GM03348 (cell line): Measurements from ENCODE around the gene COL4A2.
"Not testable (repeated sequence)": the region's sequence is repeated elsewhere in the genome, so short reads cannot be mapped to it uniquely, and the experiment has no call there.

ENCODE experiments used
- DNase-seq: peaks from one replicate; pipeline ENCODE4 v3.0.0; 2012; ENCODE audit warnings: low spot score

The COL4A2 gene

DNA sequence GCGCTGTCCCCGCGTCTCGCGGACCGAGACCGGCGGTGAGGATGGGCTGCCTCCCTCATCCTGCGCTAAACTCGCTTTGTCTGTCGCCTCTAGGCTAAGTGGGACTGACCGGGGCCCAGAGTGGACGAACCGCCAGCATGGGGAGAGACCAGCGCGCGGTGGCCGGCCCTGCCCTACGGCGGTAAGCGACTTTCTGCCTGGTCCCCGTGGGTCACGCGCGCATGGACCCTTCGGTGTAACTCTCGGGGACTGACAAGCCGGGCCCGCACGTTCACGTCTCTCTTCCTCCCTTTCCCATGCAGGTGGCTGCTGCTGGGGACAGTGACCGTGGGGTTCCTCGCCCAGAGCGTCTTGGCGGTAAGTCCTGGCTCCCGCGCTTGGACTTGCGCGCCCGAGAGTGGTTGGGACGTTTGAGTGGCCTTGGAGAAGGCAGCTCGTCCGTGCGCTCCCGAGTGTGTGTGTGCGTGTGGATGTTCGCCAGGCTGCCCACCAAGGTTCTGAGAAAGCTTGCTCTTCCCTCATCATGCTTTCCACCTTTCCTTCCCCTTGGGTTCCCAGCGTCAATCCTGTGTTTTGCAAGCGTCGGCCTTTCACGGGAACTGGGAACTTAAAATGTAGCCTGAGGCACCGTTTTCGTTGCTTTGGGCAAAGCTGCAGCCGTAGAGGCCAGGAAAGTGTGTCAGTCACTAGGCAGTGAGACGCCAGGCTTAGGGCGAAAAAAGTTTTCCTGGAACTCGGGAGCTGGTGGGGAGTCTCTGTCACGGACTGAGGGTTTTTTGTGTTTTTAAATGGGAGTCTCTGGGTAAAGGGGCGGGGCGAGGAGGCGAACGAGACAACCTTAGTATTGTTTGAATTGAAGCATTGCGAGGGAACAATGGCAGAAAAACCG, 927 bp downstream of the COL4A2 start:
- no peak for DNase-seq

DNA sequence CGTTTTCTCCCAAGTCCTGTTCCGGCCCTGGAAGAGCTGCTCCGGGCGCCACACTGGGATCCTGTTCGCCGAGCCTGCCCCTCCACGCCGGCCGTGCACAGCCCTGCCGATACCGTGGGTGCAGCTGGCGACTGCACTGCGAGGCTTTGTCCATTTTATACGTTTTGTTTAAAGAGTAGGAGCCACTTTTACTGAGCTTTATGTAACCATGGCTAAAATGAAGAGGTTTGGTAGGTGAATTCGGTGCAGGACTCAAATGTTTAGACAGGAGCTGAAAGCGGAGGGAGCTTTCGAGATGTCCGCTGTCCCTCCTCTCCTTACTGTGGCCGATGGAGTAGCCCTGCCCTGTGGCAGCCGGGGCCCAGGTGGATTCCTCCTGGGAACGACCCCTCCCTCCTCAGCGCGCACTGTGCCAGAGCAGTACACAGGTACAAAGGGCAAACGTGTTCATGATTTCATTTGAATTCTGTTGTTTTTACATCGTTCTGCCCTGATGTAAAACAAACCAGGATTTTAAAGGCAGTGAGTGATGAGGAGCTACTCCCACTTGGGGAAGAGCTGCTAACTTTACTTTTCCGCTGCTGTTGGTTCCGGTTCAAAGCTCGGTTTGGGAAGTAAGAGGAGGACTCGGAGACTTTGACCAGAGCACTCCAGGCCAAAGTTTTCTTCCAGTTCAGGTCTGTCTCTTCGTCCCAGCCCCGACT, 1.7 kb downstream of the COL4A2 start:
- DNase-seq: peak; percentile 67

DNA sequence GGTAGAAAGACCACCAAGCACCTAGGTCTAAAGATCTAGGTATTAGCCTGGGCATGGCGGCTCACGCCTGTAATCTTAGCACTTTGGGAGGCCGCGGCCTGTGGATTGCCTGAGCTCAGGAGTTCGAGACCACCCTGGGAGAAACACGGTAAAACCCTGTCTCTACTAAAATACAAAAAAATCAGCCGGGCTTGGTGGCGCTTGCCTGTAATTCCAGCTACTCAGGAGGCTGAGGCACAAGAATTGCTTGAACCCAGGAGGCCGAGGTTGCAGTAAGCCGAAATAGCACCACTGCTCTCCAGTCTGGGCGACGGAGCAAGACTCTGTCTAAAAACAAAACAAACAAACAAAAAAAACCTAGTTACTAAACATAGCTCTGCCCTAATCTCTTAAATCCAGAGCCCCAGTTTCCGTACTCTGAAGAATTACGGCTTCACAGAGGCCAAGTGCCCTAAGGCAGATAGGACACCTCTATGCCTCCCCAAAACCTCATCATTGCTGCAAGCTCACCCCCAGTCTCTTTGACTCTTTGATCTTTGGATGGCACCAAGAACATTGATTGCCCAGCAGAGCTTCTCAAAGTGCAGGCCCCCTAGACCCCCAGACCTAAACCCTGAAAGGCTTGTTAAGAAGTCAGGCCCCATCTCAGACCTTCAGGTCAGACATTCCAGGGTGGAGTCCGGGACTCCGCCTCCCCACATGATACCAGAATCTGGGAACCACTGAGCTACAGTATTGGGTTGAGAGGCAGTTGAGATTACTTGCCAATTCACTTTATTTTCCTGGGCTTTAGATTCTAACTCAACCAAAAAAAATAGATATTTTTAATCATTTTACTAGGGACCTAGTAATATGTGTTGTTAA, 2.8 kb downstream of the COL4A2 start:
- DNase-seq: no peak

DNA sequence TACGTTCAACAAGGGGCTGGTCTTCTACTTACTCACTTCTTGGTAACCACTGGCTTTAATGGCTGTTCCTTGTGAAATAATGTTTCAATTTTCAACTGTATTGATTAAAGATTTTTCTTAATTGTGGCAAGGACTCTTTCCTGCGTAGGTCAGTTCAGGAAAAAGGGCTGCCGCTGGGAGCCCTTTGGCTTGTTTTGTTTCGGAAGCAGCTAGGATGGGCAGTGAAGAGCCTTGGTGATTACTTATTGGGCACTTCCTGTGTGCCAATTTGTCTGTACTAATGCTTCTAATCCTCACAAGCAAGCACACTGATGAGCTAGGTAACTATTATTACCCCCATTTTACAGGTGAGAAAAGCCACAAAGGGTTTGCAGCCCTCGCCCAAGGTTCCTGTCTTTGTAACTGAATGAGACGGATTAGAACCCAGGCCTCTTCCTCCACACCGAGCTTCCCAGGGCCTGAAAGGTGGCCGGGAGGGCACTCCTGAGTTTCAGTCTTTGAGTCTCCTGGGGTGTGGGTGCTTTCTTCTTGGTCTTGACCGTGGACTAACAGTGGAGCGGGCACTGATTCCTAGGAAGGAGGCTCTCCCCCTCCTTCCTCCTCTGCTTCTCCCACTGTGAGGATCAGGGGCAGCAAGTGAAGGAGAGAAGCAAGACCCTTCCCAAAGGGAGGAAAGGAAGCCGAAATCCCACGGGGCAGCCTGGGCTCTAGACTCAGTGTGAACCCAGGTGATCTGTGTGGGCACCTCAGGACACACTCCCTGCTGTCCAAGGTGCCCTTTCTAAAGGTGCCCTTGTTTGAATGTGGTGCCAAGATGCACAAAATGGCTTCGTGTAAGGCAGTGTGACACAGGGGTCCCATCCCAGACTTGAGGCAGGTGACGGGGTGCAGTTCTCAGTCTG, 3.7 kb downstream of the COL4A2 start:
- DNase-seq: no peak

DNA sequence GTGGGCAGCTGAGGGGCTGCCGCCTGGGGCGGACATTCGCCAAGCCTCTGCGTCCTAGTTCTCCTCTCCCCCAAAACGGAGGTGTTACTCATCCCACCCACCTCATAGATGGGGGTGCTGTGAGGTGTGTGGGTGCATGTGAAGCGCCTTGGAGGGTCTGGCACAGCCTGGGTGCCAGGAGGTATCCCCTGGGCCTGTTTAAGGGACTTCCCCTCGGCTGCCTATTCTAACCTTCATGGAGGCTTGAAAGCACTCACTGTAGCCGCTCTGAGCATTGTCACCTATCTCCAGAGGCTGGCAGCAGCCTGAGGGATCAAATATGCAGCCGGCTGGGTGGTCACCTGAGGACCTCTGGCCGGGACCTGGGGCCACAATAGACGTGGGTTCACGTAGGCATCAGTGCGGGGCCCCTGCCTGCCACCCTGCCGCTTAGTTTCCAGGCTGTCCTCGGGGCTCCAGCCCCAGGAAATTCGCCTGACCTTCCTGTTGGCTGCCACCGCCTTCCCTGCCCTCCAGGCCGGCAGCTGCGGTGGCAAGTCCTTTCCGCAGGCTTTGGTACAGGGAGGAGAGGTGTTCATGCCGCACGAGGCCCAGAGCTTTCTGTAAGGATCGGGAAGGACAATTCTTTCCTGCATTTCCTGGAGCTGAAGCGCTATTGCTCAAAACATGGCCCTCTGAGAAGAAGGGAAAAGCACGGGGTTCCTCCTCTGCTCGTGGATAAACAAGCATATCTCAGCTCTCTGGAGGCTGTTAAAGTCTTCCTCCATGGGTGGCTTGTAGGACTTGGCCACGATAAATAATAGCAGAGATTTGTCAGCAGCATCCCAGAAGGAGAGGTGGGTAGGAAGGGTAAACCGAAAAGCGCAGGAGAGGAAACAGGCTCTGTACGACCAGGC, 4.6 kb downstream of the COL4A2 start:
- no peak for DNase-seq

DNA sequence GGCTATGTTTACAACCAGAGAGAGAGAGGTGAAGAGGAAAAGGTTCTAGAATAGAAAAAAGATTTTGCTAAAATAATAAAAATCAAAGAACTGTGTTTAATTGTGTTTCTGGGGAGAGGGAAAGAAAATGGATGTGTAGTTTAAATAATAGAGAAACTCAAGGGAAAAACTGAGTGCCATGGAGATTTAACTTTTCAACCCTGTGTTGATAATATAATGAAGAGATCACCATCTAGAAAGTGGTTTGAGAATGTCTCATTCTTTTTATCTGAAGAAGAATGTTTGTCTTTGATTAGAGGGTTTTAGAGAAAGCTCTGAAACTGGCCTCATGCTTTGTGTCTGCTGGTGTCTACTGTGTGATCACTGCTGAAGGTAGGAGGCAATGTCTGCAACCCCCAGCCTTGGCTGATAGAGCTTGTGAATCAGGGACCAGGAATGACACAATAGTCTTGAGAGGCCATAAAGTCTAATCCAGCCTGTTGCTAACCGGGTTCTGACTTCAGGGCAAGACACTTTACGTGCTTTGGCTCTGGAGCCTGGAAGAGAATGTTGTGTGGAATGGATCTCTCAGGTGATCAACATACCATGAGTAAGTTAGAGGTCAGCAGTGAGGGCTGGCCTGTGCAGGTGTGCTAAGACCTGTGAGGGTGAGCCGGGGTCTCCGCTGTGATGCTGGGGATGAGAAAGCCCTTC, 5.4 kb downstream of the COL4A2 start:
- peak; percentile 84 for DNase-seq

DNA sequence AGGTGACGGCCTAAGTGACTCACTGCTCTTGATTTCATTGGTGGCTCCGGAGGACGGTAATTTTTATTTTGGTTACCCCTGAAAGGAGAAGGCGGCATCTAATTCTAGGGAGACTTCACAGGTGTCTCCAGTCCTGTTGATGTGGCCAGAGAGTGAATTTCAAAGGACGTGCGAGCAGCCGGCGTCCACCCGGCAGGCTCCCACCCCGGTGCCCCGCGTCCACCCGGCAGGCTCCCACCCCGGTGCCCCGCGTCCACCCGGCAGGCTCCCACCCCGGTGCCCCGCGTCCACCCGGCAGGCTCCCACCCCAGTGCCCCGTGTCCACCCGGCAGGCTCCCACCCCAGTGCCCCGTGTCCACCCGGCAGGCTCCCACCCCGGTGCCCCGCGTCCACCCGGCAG, 6.2 kb downstream of the COL4A2 start:
- not testable (repeated sequence) for DNase-seq

DNA sequence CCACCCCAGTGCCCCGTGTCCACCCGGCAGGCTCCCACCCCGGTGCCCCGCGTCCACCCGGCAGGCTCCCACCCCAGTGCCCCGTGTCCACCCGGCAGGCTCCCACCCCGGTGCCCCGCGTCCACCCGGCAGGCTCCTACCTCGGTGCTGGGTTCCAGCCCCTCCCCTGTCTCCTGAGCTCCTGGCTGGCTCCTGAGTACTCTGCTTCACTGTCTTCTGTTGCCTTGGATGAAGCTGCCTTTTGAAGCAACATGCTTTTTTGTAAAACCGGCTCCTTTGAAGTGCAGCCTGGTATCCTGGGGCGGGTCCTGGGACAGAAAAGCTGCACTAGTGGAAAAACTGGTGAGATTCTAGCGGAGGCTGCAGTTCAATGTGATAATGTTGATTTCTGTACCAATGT, 6.6 kb downstream of the COL4A2 start:
- not testable (repeated sequence) for DNase-seq

DNA sequence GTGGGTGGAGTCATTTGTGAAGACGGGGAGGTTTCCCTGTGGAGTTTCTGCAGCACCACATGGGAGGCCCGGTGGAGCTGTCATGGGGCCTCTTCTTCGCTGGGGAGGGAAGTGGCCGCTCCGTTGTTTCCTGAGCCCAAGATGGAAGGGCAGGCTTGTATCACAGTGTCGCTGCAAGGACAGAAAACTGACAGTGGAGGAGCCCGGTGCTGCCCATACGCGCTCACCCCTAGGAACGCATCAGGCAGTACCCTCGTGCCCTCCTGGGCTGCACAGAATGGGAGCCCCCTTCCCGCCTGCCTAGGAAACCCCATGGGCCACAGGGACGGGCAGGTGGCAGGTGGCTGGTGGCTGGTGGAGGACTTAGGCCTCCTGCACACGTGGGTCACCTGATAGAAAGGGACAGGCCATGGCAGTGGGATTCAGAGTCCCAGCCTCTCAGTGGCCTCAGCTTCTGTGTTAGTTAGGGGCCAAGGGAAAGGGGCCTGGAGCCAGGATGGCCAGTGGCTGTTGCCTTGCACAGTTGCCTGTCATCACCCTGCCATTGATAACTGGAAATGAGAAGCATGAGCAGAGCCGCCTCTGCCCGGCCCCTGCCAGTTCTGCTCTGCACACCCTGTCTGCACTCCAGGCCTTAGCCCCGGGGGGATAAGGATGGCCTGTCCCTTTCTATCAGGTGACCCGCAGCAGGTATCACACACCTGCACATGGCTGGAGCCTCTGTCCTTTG, 7.6 kb downstream of the COL4A2 start:
- no peak for DNase-seq

DNA sequence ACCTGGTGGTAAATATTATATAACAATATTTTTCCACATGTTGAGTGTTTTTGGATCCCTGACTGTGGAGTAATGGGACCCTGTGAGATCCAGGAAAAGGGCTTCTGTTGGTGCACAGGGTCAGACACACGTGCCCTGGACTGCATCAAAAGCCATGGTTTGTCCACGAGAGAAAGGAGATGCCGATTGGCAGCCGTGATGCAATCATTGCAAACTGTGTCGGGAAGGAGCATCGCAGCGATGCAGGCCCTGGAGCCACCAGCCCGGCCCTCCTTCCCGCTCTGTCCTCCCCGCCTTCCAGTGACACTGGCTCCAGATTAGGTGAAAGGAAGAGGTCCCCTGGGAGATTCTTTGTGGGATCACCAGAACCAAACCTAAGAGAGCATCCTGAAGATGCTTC, 9.1 kb downstream of the COL4A2 start:
- DNase-seq: no peak

DNA sequence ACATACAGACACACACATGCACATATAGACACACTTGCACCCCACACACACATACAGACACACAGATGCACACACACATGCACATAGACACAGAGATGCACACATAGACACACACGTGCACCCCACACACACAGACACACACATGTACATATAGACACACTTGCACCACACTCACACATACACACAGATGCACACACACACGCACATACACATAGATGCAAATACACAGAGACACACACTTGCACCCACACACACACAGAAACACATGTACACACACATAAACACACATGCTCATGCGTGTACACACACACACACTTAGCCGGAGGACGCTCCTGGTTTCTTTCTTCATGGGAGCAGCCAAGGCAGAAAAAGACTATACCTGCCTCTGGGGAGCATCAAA, 10.0 kb downstream of the COL4A2 start:
- DNase-seq: no peak

DNA sequence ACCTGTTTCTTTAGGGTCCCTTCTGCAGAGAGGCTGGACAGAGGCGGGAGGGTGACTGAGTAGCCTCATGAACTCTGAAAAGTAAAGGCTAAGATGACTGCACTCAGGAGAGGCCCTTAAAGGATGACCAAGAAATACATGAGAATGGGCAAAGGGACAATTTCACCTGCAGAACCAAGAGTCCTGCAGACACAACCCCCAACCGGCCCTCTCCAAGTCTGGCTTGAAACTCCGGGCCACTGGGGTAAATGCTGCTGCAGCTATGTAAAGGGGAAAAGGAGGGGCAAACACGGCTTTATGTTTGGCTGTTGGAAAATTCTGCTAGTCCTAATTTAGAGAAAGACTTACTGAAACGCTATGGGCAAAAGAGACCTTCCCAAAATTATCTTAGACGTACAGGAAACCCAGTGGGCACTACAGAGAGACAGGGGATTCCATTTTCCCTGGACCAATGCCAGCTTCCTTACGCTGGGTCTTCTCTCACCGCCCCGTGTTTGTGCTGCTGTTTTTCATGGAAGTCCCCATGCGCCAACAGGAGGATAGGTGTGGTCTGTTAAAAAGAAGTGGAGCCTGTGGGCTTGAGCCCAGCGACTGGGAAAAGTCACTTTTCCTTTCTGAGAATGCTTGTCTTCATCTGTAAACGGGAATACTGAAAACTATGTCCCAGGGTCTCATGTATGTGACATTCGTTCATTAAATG, 10.6 kb downstream of the COL4A2 start:
- DNase-seq: no peak

DNA sequence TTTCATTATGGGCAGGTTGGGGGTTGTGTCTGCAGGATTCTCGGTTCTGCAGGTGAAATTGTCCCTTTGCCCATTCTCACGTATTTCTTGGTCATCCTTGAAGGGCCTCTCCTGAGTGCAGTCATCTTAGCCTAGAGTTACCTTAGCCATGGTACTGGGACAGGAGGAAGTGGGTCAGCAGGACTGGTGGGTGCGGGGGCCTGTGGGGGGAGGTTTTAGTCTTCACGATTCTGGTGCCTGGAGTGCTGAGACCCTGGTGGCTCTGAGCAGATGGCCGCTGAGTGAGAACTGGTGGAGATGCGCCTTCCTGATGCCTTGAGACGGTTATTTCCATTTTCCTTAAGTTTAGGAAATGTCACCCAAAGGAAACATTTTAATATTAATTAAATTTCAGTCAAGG, 11.8 kb downstream of the COL4A2 start:
- no peak for DNase-seq

DNA sequence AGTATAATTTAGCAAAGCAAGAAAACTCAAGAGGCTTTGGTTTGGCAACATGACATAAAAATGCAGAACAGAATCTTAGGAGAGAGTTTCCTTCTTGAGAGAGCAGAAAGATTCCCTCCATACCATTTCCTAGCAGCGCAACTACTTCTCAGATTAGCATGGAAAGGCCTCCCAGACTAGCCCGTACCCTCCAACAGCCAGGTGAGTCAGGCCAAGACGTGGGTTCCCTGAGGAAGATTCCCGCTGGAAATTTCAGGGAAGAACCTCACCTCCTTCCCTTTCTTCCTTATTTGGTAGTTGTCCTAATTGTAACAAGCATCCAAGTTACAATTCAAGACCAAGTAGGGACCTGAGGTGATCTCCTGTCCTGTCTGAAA, 12.3 kb downstream of the COL4A2 start:
- DNase-seq: no peak

DNA sequence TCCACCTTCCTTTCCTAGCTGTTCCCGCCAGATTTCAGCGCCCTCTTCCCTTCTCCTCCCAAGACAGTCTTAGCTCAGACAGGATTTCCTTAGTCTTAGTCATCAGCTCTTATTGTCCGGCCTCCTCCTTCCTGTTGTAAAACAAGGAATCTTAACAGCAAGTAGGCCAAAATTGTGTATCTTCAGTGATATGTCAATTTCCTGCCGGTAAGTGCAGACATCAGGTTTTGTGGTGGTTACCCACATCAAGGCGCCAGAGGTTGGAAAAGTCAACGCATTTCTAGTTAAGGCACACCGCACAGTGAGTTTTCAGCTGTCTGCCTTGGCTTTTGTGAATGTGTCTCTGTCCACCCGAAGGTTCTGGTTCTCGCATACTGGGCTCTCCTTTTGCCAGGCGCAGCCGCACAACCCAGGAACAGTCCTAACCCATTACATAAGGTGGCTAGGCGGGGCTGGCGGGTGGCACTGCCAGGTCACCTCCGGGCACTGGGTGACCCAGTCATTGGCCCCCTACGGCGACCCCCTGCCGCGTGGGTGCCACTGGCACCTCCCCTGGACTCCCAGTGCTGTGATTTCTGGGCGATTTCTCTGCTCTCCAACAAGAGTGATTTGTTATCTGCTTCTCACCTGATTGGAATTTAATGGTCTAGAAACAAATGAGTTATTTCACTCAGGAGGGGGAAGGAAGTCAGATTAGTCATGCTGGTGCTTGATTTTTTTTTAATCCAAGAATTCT, 12.9 kb downstream of the COL4A2 start:
- peak; percentile 72 for DNase-seq

DNA sequence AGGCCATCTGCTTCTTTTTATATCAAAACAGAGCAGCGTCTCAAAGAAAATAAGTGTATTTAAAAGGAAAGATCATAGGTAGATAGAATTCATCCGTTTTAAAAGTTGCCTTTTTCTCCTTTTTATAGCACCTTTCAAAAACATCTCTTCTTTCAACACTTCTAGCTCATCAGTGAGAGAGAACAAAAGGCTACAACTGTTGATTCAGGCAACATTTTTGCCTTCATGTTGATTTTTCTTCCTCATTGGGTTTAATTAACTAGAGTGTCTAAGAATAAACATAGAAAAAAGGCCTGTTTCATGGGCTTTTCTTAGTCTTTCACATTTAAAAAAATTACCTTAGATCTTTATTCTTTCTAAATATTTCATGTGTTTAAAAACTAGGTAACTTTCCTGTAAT, 13.6 kb downstream of the COL4A2 start:
- DNase-seq: no peak

DNA sequence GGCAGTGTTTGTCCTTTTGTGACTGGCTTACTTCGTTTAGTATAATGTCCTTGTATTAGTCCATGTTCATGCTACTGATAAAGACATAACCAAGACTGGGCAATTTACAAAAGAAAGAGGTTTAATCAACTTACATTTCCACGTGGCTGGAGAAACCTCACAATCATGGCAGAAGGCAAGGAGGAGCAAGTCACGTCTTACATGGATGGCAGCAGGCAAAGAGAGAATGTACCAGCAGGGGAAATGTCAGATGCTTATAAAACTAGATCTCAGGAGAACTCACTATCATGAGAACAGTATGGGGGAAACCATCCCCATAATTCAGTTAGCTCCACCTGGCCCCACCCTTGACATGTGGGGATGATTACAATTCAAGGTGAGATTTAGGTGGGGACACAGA, 14.5 kb downstream of the COL4A2 start:
- DNase-seq: not testable (repeated sequence)
